Posterior vena cava (tissue), 2 donors: ENCODE measurements around the gene AHR. TPM values are rescaled to one million over a fixed set of nuclear protein-coding genes. Genes with fewer than 3 reads are reported as not detected.

ENCODE experiments used
- DNase-seq: peaks from one replicate; pipeline ENCODE4 v3.0.0-alpha.2; 2020; ENCODE audit warnings: low spot score
- intact Hi-C, 2 donors: fragments of 100-400 bp; cut with DNase I; formaldehyde crosslinking; loops; one replicate each; pipeline versions ENCODE4 v1.14.1 to v1.14.2; 2022 to 2023
- long read RNA-seq, 2 donors: library from polyadenylated mRNA; unstranded; transcript quantifications; one replicate each; pipeline ENCODE4 v2.0.0, GENCODE V29; 2020 to 2021
- total RNA-seq, 2 donors: library from RNA; stranded (reverse); fragmentation: NEBNext Ultra II Directional; extraction: Animal tissue kit (Norgen Biotek cat#: 25700); gene quantifications; one replicate each; pipeline ENCODE4 v1.2.1, GENCODE V29; 2021
- donor health status: DM: yes; HTN: yes; CAD: no.
- donor health status: DM: yes; HTN: yes; CAD: no.

AHR gene
- total RNA-seq, result 10 to 100 TPM; 63.3 to 73.9 TPM
- long read RNA-seq, donor 1, full-length matches to known transcripts, result 4 of 14 reads
- long read RNA-seq, donor 1, partial matches to known transcripts, result 7 of 14 reads
- long read RNA-seq, donor 1, other reads (novel, unspliced or antisense), result 3 of 14 reads
- long read RNA-seq, donor 2, partial matches to known transcripts, result 7 of 9 reads
- long read RNA-seq, donor 2, other reads (novel, unspliced or antisense), result 2 of 9 reads

DNA sequence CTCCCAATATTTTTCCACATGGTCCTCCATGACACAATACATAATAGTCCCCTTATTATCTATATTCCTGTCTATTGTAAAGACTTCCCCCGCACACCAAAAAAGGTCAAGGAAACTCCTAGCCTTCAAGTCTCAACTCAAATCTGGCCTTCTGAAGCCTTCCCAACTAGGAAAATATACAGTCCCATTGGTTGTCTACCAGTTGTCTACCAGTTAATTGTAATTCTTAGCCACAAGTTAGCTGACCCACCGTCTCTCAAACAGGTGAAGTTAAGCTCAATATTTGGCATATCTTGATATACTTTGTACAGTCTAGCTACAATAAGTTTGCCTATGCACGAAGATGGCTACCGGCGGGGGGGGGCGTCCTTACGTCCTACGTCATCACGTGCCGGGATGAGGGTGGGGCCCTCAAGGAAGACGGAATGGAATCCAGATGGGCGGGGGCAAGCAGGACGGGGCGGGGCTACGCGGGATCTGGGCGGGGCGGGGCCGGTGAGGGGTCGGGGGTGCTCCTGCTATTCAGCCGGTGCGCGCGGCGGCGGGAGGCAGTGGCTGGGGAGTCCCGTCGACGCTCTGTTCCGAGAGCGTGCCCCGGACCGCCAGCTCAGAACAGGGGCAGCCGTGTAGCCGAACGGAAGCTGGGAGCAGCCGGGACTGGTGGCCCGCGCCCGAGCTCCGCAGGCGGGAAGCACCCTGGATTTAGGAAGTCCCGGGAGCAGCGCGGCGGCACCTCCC, at the start of gene AHR:
Gene AHR, plus strand, starts transcription at position 551 of the 738 bp plus-strand sequence. CDS start 613 bp downstream, outside the sequence.
- peak; percentile 98 for DNase-seq
- intact Hi-C loops, result no loop called here

DNA sequence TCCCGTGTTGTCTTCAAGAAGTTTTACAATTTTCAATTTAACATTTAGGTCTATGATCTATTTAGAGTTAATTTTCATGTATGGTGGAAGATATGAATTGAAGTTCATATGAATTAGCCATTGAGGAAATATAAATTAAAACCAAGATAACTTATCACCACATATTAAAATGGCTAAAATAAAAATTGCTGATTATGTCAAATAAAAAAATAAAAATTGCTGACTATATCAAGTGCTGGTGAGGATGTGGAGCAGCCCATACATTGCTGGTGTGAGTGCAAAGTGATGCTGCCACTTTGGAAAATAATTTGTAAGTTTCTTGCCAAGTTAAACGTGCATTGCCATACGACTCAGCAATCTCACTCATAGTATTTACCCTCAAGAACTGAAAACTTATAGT, 44.6 kb upstream of the AHR start:
- intact Hi-C loops, result no loop called here
- no peak for DNase-seq

DNA sequence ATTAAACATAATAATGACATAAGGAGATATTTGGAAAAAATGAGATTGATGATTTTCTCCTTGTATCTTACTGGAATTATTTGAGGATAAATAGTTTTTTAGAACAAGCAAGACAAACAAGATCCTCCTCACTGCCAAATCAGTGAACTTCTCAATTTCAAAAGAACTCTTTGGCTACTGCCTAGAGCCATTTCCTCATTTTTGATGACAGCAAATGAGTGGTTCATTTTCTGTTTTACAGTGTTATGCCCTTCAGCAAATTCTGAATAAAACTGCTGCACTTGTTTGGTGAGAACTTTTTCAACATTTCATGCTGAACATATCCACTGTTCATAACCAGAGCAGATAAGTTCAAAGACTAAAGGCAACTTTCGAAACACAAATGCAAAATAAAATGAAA, 42.5 kb upstream of the AHR start:
- intact Hi-C loops, result no loop called here
- no peak for DNase-seq

- intact Hi-C loops, result no loop called here
- no peak for DNase-seq
Measured at GRCh38 chr7:17256375-17256774, 42.1 kb upstream of the AHR start.

DNA sequence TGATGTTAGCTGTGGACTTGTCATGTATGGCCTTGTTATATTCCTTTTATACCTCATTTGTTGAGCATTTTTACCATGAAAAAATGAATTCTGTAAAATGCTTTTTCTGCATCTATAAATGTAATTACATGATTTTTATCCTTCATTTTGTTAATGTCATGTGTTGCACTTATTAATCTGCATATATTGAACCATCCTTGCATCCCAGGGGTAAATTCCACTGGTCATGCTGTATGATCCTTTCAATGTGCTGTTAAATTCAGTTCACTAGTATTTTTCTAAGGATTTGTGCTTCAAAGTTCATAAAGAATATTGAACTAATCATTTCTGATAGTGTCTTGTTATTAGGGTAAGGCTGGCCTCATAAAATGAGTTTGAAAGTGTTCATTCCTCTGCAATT, 31.9 kb upstream of the AHR start:
- intact Hi-C loops, result no loop called here
- no peak for DNase-seq

DNA sequence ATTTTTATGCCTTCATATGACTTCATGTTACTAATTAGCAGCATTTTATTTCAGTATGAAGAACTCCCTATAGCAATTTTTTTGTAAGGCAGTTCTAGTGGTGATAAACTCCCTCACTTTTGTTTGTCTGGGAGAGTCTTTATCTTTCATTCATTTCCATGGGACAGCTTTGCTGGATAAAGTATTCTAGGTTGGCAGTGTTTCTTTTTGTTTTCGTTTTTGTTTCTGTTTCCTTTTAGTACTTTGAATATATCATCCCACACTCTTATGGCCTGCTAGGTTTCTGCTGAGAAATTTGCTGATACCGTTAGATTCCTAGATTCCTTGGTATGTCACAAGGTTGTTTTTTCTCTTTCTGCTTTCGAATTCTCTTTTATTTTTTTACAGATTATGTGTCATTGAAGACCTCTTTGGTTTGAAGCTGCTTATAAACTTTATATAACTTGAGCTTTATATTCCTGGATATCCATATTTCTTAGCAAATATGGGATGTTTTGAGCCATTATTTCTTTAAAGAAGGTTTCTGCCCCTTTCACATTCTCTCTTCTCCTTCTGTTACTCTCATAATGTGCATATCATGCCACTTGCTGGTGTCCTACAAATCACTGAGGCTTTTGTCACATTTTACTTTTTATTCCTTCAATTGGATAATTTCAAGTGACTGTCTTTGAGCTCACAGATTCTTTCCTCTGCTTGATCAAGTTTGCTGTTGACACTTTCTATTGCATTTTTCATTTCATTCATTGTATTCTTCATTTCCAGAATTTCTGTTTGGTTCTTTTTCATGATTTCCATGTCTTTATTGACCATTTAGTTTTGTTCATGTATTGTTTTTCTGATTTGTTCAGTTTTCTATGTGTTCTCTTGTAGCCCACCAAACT, 28.9 kb upstream of the AHR start:
- DNase-seq, result no peak
- intact Hi-C loops, result no loop called here

DNA sequence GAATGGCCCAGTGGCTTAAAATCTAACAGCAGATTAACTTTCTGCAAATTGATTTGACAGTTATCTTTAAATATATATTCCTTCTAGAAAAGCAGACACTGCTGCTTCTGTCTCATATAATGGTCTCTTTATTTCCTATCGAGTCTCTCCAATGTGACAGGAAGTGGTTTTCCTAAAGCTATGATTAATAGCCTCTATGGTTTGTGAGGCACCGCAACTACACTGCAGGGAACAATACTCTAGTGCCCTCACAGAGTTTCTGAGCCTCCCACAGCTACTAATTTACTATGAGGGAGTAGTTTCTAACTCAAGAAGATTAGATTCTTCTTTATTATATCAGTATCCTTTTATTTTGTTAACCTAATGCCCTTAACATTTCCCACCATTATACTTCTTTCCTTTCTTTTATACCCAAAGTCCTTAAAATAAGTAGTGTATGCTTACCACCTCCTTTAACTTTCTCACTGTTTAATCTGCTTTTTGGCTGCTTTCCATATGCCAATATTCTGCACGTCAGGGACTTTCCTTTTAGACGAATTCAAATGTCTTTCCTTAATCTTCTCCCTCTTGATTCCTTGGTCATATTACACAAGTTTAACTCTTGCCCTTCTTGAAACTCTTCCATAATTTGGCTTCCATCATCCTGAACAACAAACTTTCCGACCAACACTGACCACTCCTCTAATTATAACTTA, 23.8 kb upstream of the AHR start:
- intact Hi-C loops, result no loop called here
- DNase-seq, result no peak

GRCh38 chr7:17275749-17276671, 22.4 kb upstream of the AHR start:
- intact Hi-C loops, result no loop called here
- DNase-seq, result no peak

- intact Hi-C loops, result no loop called here
- DNase-seq, result no peak
Measured at GRCh38 chr7:17279061-17279460, 19.4 kb upstream of the AHR start.

- DNase-seq, result no peak
- intact Hi-C loops, result no loop called here
Measured at GRCh38 chr7:17289074-17289645, 9.3 kb upstream of the AHR start.

DNA sequence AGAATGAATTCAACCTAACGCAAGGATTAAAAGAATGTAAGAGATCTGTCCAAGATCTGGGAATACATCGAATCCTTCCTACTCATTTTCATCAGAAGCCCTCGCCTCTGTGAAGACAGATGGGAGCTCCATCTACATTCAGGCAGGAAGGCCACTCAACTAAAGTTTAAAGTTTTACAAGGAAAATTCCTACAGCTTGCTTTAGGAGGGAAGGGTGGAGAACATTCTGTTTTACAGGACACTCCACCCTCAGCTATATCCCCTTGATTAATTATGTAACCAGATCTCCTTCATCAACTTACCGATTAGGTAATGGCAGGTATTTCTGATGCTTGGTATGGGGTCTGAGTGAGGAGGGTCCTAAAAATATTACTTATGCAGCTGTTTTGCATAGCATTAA, 5.6 kb upstream of the AHR start:
- DNase-seq, result no peak
- intact Hi-C loops, result no loop called here

DNA sequence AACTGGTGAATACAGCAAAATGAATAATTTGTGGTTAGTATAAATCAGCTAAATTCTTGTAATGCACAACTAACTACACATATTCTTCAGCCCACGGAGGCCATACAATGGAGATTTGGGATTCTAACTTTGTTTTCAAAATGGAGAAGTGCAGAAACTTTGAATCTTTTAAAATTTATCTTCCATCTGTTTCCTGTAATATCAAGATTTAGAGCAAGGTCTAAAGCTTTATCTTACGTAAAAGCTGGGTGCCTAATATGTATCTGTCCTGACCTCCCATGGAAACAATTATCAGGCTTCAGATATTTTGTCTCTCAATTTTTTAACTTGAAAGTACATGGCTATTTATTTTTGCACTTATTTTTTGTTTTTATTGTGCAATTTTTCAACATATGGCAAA, 5.0 kb upstream of the AHR start:
- no peak for DNase-seq

GRCh38 chr7:17297243-17297642, 1.2 kb upstream of the AHR start:
- intact Hi-C loops, result no loop called here
- no peak for DNase-seq

More for the DNA sequence above, 5.0 kb upstream of the AHR start:
- intact Hi-C loops, result no loop called here

- intact Hi-C loops, result no loop called here
- peak; percentile 86 for DNase-seq
Measured at GRCh38 chr7:17298840-17299482, 509 bp downstream of the AHR start.

DNA sequence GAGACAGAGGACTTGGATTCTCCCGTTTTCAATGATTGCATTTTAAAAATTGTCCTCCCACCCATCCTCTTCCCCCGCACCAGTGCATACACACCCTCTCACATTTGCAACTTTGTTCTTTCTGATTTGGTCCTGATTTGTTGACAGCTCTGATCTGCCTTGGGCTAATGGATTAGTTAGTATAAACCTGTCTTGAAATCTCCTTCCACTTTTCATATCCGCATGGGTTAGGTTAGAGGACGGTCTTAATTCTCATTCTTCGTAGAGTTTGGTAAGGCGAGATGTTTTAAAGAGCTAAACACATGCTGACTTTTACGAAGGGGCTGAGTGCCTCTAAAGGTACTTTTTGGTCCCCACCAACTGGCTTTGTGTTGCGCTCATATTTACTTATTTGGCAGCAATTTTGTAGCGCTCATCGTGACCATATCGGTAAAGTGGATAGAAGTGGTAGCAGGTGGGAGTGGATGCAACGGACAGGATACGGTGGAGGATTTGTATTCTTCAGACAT, 1.1 kb downstream of the AHR start:
- no peak for DNase-seq
- intact Hi-C loops, result no loop called here

GRCh38 chr7:17300012-17300411, 1.6 kb downstream of the AHR start:
- DNase-seq, result no peak
- intact Hi-C loops, result loop anchor here (10.0 kb wide), 4 partner anchors 155 to 345 kb away; no protein-coding TSS in a partner anchor

DNA sequence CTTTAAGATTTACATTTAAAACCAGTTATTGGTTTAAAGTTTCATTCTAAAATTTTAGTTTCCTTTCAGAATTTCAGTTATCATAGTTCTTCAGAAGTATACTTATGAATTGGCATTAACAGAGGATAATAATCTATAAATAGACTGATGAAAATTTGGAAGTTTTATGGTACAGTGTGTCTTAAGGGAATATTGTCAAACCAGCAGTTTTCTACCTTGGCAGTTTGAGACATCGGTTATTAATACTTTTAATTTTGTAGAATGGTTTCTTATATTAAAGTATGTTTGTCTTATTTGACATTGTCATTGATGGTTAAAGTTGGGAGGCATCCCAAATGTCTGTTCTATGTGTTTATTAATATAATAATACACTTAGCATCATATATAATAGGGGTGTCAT, 2.0 kb downstream of the AHR start:
- no peak for DNase-seq
- intact Hi-C loops, result loop anchor here (10.0 kb wide), 4 partner anchors 154 to 344 kb away; no protein-coding TSS in a partner anchor
